Measurements from ENCODE around the gene NBAS. TPM values are rescaled to one million over a fixed set of nuclear protein-coding genes. Genes with fewer than 3 reads are reported as not detected.

Gene NBAS
- total RNA-seq, 4 donors from 2014 or later, result 27.3 to 43.6 (median 28.4) TPM

DNA sequence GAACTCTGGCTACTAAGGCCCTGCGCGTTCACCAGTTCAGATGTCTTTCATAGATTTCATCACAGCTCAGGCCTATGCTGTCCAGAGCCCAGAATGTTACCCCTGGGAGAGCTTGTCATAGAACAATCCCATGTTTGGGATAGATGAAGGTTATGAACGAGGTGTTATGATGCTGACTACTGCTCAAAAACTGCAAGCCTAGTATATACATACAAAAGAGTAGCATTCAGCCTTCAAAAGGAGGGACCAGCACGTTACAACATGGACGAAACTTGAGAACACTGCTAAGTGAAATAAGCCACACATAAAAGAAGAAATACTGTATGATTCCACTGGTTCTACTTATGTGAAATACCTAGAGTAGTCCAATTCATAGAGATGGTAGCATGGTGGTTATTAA is 401.9 kb downstream of the NBAS start:
- TF ChIP-seq POLR2A (IDR thresholded peaks at IDR 0.05), result no peak
- TF ChIP-seq, protein P1, sequence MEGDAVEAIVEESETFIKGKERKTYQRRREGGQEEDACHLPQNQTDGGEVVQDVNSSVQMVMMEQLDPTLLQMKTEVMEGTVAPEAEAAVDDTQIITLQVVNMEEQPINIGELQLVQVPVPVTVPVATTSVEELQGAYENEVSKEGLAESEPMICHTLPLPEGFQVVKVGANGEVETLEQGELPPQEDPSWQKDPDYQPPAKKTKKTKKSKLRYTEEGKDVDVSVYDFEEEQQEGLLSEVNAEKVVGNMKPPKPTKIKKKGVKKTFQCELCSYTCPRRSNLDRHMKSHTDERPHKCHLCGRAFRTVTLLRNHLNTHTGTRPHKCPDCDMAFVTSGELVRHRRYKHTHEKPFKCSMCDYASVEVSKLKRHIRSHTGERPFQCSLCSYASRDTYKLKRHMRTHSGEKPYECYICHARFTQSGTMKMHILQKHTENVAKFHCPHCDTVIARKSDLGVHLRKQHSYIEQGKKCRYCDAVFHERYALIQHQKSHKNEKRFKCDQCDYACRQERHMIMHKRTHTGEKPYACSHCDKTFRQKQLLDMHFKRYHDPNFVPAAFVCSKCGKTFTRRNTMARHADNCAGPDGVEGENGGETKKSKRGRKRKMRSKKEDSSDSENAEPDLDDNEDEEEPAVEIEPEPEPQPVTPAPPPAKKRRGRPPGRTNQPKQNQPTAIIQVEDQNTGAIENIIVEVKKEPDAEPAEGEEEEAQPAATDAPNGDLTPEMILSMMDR (IDR thresholded peaks at IDR 0.05 in 4 of 5, conservative IDR thresholded peaks at IDR 0.05 in 1 of 5), result no peak
- intact Hi-C loops (cut with DNase I; ENCODE audit: low total_unique reads), result no loop called here
- no peak overlapping the region for H3K27ac ChIP-seq

DNA sequence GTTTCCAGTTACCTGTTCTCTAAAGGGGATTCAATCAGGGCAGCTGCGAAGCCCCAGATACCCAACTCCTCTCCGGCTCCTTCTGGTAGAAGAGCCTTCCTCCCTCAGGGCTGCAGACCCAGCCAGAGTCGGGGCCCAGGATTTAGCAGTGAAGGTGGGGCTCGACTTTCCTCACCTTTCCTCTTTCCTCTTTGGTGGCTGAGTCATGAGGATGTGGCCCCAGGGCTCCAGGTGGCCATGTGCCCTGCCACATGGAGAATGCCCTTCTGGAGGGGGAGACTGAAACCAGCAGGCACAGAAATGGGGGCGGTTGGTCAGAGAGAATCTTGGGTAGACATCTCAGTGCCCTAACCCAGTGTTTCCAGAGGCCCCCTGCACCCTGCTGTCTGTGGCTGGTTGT is 402.6 kb downstream of the NBAS start:
- TF ChIP-seq POLR2A (IDR thresholded peaks at IDR 0.05), result no peak
- TF ChIP-seq, protein P1 (IDR thresholded peaks at IDR 0.05 in 4 of 5, conservative IDR thresholded peaks at IDR 0.05 in 1 of 5), result no peak
- DNase-seq (no peak), ATAC-seq (no peak)
- no peaks in the 10 kb centered on the region for H3K9me3 ChIP-seq
- in situ Hi-C loops (cut with MboI; ENCODE audit: low sequenced_read_pairs in 4 of 4), result no loop called here
- no peaks in the 10 kb centered on the region for H3K36me3 ChIP-seq
- H3K4me3 ChIP-seq, result no peak overlapping the region
- H3K27me3 ChIP-seq, result no peaks in the 10 kb centered on the region
- H3K4me1 ChIP-seq, result no peaks in the 10 kb centered on the region
- no peak overlapping the region for H3K27ac ChIP-seq
- intact Hi-C loops (cut with DNase I; ENCODE audit: low total_unique reads), result no loop called here

More for the DNA sequence above, 401.9 kb downstream of the NBAS start:
- no peak overlapping the region for H3K4me3 ChIP-seq
- no peaks in the 10 kb centered on the region for H3K4me1 ChIP-seq
- ATAC-seq, result no peak
- no peaks in the 10 kb centered on the region for H3K36me3 ChIP-seq
- in situ Hi-C loops (cut with MboI; ENCODE audit: low sequenced_read_pairs in 4 of 4), result no loop called here
- H3K9me3 ChIP-seq, result no peaks in the 10 kb centered on the region
- no peak for DNase-seq
- no peaks in the 10 kb centered on the region for H3K27me3 ChIP-seq

DNA sequence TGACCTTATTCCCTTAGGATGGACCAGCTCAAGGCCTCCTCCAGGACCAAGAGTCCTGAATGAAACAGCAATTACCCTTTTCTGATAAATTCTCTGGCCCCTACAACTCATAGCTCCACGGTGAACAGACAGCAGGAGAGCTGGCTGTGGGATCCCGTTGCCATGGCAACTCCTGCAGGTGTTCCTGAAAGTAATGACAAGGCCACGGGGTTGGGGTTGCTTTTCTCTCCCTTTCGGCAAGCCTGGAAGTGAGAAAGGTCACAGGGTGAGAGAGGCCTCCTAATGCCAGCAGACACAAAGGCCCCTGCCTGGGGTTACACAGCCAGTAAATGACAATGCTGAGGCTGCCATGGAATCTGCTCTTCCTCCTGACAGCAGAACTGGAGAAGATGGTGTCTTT is 403.0 kb downstream of the NBAS start:
- no peak for DNase-seq
- no peaks in the 10 kb centered on the region for H3K4me1 ChIP-seq
- H3K4me3 ChIP-seq, result no peak overlapping the region
- ATAC-seq, result no peak
- no peak for TF ChIP-seq POLR2A (IDR thresholded peaks at IDR 0.05)
- TF ChIP-seq, protein P1 (IDR thresholded peaks at IDR 0.05 in 4 of 5, conservative IDR thresholded peaks at IDR 0.05 in 1 of 5), result no peak
- no peaks in the 10 kb centered on the region for H3K9me3 ChIP-seq
- intact Hi-C loops (cut with DNase I; ENCODE audit: low total_unique reads) (no loop called here), in situ Hi-C loops (cut with MboI; ENCODE audit: low sequenced_read_pairs in 4 of 4) (no loop called here)
- no peaks in the 10 kb centered on the region for H3K27me3 ChIP-seq
- no peaks in the 10 kb centered on the region for H3K36me3 ChIP-seq
- H3K27ac ChIP-seq, result no peak overlapping the region

DNA sequence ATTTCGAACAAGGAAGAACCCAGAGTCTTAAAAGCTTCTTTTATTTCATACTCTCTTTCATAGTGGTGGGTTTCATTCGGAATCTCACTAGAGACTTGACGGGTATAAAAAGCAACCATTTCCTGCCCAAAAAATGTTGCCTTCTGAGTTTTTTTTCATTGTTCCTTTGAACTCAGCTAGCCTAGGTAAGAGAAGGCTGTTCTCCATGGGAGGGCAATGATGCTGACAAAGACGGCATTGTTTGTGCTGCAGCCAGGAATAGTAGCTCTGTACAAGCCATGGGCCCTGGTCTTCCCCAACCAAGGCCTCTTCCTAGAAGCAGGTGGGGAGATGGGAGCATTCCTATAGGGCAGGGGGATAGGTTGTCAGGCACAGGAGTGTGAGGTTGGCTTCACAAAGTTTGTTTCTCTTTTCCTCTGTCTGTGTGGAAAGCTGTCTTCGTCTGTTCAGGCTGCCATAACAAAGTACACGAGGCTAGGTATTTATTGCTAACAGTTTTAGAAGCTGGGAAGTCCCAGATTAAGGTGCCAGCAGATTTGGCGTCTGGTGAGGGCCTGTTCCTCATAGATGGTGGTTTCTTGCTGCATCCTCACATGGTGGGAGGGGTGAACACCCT is 405.1 kb downstream of the NBAS start:
- in situ Hi-C loops (cut with MboI; ENCODE audit: low sequenced_read_pairs in 4 of 4) (no loop called here), intact Hi-C loops (cut with DNase I; ENCODE audit: low total_unique reads) (no loop called here)
- H3K4me3 ChIP-seq, result no peak overlapping the region
- no peaks in the 10 kb centered on the region for H3K9me3 ChIP-seq
- H3K27me3 ChIP-seq, result no peaks in the 10 kb centered on the region
- no peaks in the 10 kb centered on the region for H3K36me3 ChIP-seq
- DNase-seq, result no peak
- ATAC-seq, result no peak
- TF ChIP-seq, protein P1 (IDR thresholded peaks at IDR 0.05 in 4 of 5, conservative IDR thresholded peaks at IDR 0.05 in 1 of 5), result no peak
- no peak for TF ChIP-seq POLR2A (IDR thresholded peaks at IDR 0.05)
- no peak overlapping the region for H3K27ac ChIP-seq
- H3K4me1 ChIP-seq, result no peaks in the 10 kb centered on the region

DNA sequence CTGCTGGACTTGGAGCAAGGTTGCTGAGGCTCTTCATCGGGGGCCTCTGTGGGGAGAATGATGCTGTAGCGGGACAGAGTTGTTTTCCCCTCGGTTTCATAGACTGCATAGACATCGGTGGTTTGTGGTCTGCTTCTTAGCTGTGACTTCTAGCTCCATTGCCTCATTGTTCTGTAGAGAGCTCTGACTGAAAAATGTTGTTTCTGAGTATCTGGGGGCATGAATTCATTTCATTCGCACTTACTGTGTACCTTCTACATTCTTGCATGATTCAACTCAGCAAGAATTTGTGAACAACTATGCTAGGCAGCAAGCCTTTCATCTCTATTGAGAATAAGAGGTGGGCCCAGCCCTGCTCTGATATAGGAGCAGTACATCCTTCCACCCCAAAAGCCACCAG is 406.8 kb downstream of the NBAS start:
- H3K4me3 ChIP-seq, result no peak overlapping the region
- H3K4me1 ChIP-seq, result no peaks in the 10 kb centered on the region
- H3K36me3 ChIP-seq, result no peaks in the 10 kb centered on the region
- in situ Hi-C loops (cut with MboI; ENCODE audit: low sequenced_read_pairs in 4 of 4) (no loop called here), intact Hi-C loops (cut with DNase I; ENCODE audit: low total_unique reads) (no loop called here)
- H3K27ac ChIP-seq, result no peak overlapping the region
- ATAC-seq (no peak), DNase-seq (no peak)
- no peaks in the 10 kb centered on the region for H3K27me3 ChIP-seq
- H3K9me3 ChIP-seq, result no peaks in the 10 kb centered on the region
- TF ChIP-seq POLR2A (IDR thresholded peaks at IDR 0.05), result no peak
- TF ChIP-seq, protein P1 (IDR thresholded peaks at IDR 0.05 in 4 of 5, conservative IDR thresholded peaks at IDR 0.05 in 1 of 5), result no peak
